Glutamatergic neuron (in vitro differentiated cells): ENCODE measurements around the gene AKR7A3. TPM values are rescaled to one million over a fixed set of nuclear protein-coding genes. Genes with fewer than 3 reads are reported as not detected.
"Not testable (repeated sequence)": the region's sequence is repeated elsewhere in the genome, so short reads cannot be mapped to it uniquely, and the experiment has no call there.

Experiments
- DNase-seq: peaks from one replicate; pipeline ENCODE4 v3.0.0; 2022
- H3K27ac Mint-ChIP-seq: one replicate; pipeline ENCODE4 v1.8.0; 2020; ENCODE audit warnings: mild to moderate bottlenecking, mixed read lengths, inconsistent platforms; ENCODE audit not compliant: unreplicated experiment
- H3K27me3 Mint-ChIP-seq: one replicate; pipeline ENCODE4 v1.8.0; 2020; ENCODE audit warnings: mild to moderate bottlenecking, moderate library complexity, mixed read lengths, inconsistent platforms; ENCODE audit not compliant: unreplicated experiment
- H3K36me3 Mint-ChIP-seq: one replicate; pipeline ENCODE4 v1.8.0; 2020; ENCODE audit warnings: mild to moderate bottlenecking, mixed read lengths, inconsistent platforms; ENCODE audit not compliant: unreplicated experiment
- H3K4me1 Mint-ChIP-seq: one replicate; pipeline ENCODE4 v1.8.0; 2020; ENCODE audit warnings: mild to moderate bottlenecking, low read depth, mixed read lengths, inconsistent platforms; ENCODE audit not compliant: unreplicated experiment
- H3K4me3 Mint-ChIP-seq: one replicate; pipeline ENCODE4 v1.8.0; 2020; ENCODE audit warnings: mild to moderate bottlenecking, mixed read lengths, inconsistent platforms; ENCODE audit not compliant: unreplicated experiment
- H3K9me3 Mint-ChIP-seq: one replicate; pipeline ENCODE4 v1.8.0; 2020; ENCODE audit warnings: mild to moderate bottlenecking, moderate library complexity, mixed read lengths, inconsistent platforms; ENCODE audit not compliant: unreplicated experiment
- total RNA-seq: library from RNA; stranded (reverse); fragmentation: NEBNext Ultra II Directional; extraction: Animal tissue kit (Norgen Biotek cat#: 25700); gene quantifications from one replicate; pipeline ENCODE4 v1.2.1, GENCODE V29; 2021; ENCODE audit not compliant: unreplicated experiment
- TF ChIP-seq, protein P1 (sequence below): fragments of 200-600 bp; sonication (generic); IDR thresholded peaks from one replicate; pipeline ENCODE4 v1.5.0; 2021; ENCODE audit not compliant: partially characterized antibody, unreplicated experiment

AKR7A3 gene
- total RNA-seq, 1 donor from 2014 or later, result 1.9 TPM

DNA sequence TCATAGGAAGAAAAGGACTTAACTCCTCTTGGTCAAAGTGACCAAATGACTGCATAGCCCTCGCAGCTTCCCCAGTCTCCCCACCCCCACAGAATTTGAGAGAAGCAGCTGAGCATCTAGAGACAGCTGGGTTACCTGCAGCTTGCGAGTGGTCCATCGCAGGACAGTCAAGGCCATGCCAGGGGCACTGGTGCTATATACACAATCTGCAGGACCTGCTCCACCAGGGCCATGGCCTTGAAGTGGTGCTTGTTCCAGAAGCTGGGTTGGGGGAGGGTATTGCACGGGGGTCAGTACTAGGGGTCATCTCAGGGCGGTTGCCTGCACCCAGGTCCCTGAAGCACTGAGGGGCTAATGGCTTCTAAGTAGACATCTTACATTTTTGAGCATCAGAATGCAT, 26.5 kb downstream of the AKR7A3 start:
- TF ChIP-seq, protein P1, sequence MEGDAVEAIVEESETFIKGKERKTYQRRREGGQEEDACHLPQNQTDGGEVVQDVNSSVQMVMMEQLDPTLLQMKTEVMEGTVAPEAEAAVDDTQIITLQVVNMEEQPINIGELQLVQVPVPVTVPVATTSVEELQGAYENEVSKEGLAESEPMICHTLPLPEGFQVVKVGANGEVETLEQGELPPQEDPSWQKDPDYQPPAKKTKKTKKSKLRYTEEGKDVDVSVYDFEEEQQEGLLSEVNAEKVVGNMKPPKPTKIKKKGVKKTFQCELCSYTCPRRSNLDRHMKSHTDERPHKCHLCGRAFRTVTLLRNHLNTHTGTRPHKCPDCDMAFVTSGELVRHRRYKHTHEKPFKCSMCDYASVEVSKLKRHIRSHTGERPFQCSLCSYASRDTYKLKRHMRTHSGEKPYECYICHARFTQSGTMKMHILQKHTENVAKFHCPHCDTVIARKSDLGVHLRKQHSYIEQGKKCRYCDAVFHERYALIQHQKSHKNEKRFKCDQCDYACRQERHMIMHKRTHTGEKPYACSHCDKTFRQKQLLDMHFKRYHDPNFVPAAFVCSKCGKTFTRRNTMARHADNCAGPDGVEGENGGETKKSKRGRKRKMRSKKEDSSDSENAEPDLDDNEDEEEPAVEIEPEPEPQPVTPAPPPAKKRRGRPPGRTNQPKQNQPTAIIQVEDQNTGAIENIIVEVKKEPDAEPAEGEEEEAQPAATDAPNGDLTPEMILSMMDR, result no peak
- H3K4me1 Mint-ChIP-seq, result no peaks in the 10 kb centered on the region
- peaks cover 3% of the 10 kb centered on the region for H3K27me3 Mint-ChIP-seq
- DNase-seq, result no peak
- H3K27ac Mint-ChIP-seq, result no peak overlapping the region
- H3K36me3 Mint-ChIP-seq, result no peaks in the 10 kb centered on the region
- peaks cover 1% of the 10 kb centered on the region for H3K9me3 Mint-ChIP-seq
- no peak overlapping the region for H3K4me3 Mint-ChIP-seq

DNA sequence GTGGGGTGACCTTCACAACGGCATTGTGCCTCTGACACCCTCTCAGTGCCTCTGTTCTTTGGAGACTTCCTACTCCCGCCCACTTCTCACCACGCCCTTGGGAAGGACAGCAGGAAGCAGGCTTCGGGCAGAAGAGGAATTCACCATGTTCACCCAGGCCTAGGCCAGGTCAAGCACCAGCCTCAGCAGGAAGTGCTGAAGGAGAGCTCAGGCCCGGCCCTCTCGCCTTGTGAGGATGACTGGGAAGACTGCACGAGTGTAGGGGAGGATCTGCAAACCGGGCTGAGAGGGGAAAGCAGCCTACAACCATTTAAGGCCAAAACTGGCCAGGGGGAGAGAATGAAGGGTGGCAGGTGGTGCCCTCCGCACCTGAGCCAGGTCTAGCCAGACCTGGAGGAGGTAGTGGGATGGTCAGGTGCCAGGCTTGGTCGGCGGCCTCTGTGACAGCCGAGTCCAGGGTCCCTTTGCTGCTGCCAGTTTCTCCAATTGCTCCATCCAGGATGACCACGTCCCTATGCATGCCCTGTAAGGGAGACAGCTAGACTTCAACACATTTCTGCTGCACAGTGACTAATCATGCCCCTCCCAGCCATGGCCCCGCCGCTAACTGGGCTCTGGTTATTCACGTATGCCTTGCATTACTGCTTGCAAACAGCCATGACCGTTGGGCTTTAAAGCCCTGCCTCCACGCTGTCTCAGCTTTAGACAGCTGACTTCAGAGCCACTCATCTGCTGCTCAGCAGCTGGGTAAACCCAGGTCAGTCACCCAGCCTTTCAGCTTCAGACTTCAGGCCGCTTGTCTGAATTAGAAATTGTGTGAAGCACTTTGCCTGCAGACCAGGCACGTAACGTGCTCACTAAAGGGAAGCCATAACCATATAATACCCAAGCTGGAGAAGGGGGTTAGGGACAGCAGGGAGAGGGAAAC, 28.1 kb downstream of the AKR7A3 start:
- peaks cover 1% of the 10 kb centered on the region for H3K9me3 Mint-ChIP-seq
- TF ChIP-seq, protein P1, result no peak
- DNase-seq, result no peak
- H3K4me1 Mint-ChIP-seq, result no peaks in the 10 kb centered on the region
- no peak overlapping the region for H3K4me3 Mint-ChIP-seq
- no peaks in the 10 kb centered on the region for H3K36me3 Mint-ChIP-seq
- H3K27ac Mint-ChIP-seq, result no peak overlapping the region
- H3K27me3 Mint-ChIP-seq, result peaks cover 3% of the 10 kb centered on the region

DNA sequence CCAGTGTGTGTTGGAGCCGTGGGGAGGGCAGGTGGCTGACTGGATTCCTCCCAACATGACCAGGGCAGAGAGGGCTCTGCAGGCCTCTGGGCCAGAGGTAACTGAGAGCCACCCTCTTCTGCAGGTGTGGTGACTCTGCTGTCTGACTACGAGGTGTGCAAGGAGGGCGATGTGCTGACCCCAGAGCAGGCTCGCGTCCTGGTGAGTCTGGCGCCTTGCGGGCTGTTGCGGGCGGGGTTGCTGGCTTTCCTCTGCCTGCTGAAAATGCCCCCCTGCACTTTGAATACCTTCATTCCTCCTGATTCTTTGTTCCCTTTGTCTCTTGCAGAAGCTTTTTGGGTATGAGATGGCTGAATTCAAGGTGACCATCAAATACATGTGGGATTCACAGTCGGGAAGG, 30.2 kb downstream of the AKR7A3 start:
- Mint-ChIP-seq H3K36me3 (no peaks in the 10 kb centered on the region), H3K4me1 (no peaks in the 10 kb centered on the region), H3K9me3 (peaks cover 1% of the 10 kb centered on the region), H3K27me3 (peaks cover 5% of the 10 kb centered on the region), H3K27ac (no peak overlapping the region), H3K4me3 (no peak overlapping the region)
- DNase-seq, result no peak
- TF ChIP-seq, protein P1, result no peak

DNA sequence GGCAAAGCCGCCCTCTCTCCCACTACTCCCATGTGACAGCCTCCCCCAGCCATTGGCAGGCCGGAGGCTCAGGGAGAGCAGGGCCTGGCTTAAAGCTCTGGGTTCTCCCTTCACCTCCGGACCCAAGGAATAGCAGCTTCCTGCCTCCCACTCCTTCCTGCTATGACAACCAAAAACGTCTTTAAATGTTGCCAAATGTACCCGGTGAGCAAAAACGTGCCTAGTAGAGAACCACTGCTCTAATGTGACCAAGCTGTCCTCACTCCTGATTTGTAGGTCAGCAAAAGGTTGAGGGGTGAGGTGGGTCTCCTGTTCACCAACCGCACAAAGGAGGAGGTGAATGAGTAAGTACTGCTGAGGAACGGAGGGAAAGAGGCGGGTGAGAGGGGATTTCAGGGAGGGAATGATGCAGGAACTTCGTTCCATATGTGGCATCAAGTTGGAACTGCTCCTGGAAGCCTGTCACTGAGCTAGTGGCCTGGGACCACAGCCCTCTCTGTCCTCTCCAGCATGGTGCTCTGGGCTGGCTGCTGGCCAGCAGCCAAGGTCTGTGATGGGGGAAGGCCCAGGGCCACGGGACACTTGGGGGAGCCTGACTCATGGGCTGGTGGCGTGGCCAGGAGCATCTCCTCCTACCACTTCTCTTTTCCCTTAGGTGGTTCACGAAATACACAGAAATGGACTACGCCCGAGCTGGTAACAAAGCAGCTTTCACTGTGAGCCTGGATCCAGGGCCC, 31.2 kb downstream of the AKR7A3 start:
- Mint-ChIP-seq H3K27me3 (peaks cover 1% of the 10 kb centered on the region), H3K9me3 (peaks cover 5% of the 10 kb centered on the region), H3K4me3 (no peak overlapping the region), H3K4me1 (peaks cover 4% of the 10 kb centered on the region), H3K27ac (peak overlapping the region; percentile 31), H3K36me3 (no peaks in the 10 kb centered on the region)
- TF ChIP-seq, protein P1, result no peak
- DNase-seq, result no peak

DNA sequence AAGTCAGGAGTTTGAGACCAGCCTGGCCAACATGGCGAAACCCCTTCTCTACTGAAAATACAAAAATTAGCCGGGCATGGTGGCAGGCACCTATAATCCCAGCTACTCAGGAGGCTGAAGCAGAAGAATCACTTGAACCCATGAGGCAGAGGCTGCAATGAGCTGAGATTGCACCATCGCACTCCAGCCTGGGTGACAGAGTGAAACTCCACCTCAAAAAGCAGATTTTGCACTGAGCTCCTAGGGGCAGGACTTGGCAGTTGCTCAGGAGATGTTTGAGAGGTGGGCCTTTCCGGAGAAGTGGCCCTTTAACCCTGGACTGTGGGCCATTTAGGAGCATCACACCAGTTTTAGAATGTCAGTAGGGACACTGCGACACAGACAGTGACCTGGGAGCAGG, 32.3 kb downstream of the AKR7A3 start:
- not testable (repeated sequence) for H3K4me1 Mint-ChIP-seq

More for the DNA sequence above, 32.3 kb downstream of the AKR7A3 start:
- not testable (repeated sequence) for H3K27me3 Mint-ChIP-seq, H3K4me3 Mint-ChIP-seq, H3K36me3 Mint-ChIP-seq, H3K9me3 Mint-ChIP-seq, H3K27ac Mint-ChIP-seq, DNase-seq
